Endothelial cell of umbilical vein (primary cell): ENCODE results near the gene PRKACG. TPM values are rescaled to one million over a fixed set of nuclear protein-coding genes. Genes with fewer than 3 reads are reported as not detected.

Source experiments
- BruUV-seq: library from RNA; stranded (reverse); fragments of 400-500 nt; replicated peaks from 2 replicates; lab custom pipeline; 2021; lab: Mats Ljungman, UMichigan
- CTCF ChIA-PET: fragments of 300-600, 350-600 bp; sonication (Branson Sonifier 250); formaldehyde crosslinking; loops from one replicate; lab custom pipeline; 2021; ENCODE audit warnings: antibody characterized with exemption, inconsistent platforms; lab: Charles Lee
- POLR2A ChIA-PET: fragments of 300-600, 350-600 bp; sonication (Branson Sonifier 250); formaldehyde crosslinking; loops from one replicate; lab custom pipeline; 2021; ENCODE audit warnings: antibody characterized with exemption, inconsistent platforms; lab: Charles Lee
- DNase-seq: peaks from one replicate; pipeline ENCODE4 v3.0.0-alpha.2; 2011; ENCODE audit warnings: low read depth, low spot score
- FAIRE-seq: peaks from 2 replicates; lab custom pipeline; 2011; peaks lifted over from hg19 to GRCh38; lab: Jason Lieb, UNC
- H2AFZ ChIP-seq: 2 replicates; pipeline ENCODE4 v1.6.0; 2012; ENCODE audit warnings: low read depth, low read length, control low read depth, inconsistent platforms
- H3K27ac ChIP-seq: 2 replicates; pipeline ENCODE4 v1.5.1; 2011; ENCODE audit warnings: low read depth, mild to moderate bottlenecking, control low read depth, low read length, moderate library complexity; ENCODE audit not compliant: insufficient read depth
- H3K27me3 ChIP-seq, 2 experiments: 2 replicates each; pipeline versions ENCODE4 v1.6.0 to v1.6.1; 2011; ENCODE audit warnings: low read length in 2 of 2, mixed read lengths in 1 of 2; ENCODE audit not compliant: control insufficient read depth in 2 of 2, insufficient read depth in 2 of 2
- H3K36me3 ChIP-seq, 2 experiments: 2 replicates in 1 of 2; 3 replicates in 1 of 2; pipeline ENCODE4 v1.5.1; 2011; ENCODE audit warnings: low read length in 2 of 2, mild to moderate bottlenecking in 1 of 2, moderate library complexity in 1 of 2; ENCODE audit not compliant: control insufficient read depth in 2 of 2, insufficient read depth in 2 of 2; ENCODE audit errors: extremely low read depth in 1 of 2
- H3K4me1 ChIP-seq: 3 replicates; pipeline ENCODE4 v1.5.1; 2011; ENCODE audit warnings: mild to moderate bottlenecking, low read length; ENCODE audit not compliant: control insufficient read depth, insufficient read depth; ENCODE audit errors: extremely low read depth
- H3K4me2 ChIP-seq: 2 replicates; pipeline ENCODE4 v1.6.1; 2011; ENCODE audit warnings: low read length, control low read depth, mixed read lengths; ENCODE audit not compliant: insufficient read depth
- H3K4me3 ChIP-seq, 3 experiments: fragments of 200-600 bp in 1 of 3; sonication (generic), shearing (Covaris generic) in 1 of 3; replicated peaks in 1 of 3; 2 replicates each; pipeline ENCODE4 v1.5.1; 2011 to 2016; ENCODE audit warnings: control low read depth in 3 of 3, low read length in 3 of 3, mild to moderate bottlenecking in 2 of 3, inconsistent platforms in 1 of 3, low read depth in 1 of 3, moderate library complexity in 1 of 3; ENCODE audit not compliant: insufficient read depth in 1 of 3
- H3K79me2 ChIP-seq: 2 replicates; pipeline ENCODE4 v1.6.0; 2012; ENCODE audit warnings: low read length, inconsistent platforms; ENCODE audit not compliant: control insufficient read depth, insufficient read depth
- H3K9ac ChIP-seq: replicated peaks from 2 replicates; pipeline ENCODE3; 2011; ENCODE audit warnings: low read length, control low read depth; ENCODE audit not compliant: insufficient read depth; ENCODE audit errors: extremely low read depth
- H3K9me1 ChIP-seq: replicated peaks from 3 replicates; pipeline ENCODE4 v1.6.0; 2011; ENCODE audit warnings: mild to moderate bottlenecking, low read length; ENCODE audit not compliant: control insufficient read depth, insufficient read depth; ENCODE audit errors: extremely low read depth
- H3K9me3 ChIP-seq: replicated peaks from 2 replicates; pipeline ENCODE4 v1.5.1; 2012; ENCODE audit warnings: low read length, inconsistent platforms; ENCODE audit not compliant: control insufficient read depth, insufficient read depth
- H4K20me1 ChIP-seq: replicated peaks from 2 replicates; pipeline ENCODE3; 2011; ENCODE audit warnings: mild to moderate bottlenecking, low read length; ENCODE audit not compliant: control insufficient read depth, insufficient read depth; ENCODE audit errors: extremely low read depth
- EZH2 ChIP-seq: IDR thresholded peaks from 2 replicates; pipeline ENCODE4 v1.6.1; 2012; ENCODE audit warnings: borderline replicate concordance, low read depth, mild to moderate bottlenecking, moderate library complexity, low read length, inconsistent platforms; ENCODE audit not compliant: severe bottlenecking
- FOS ChIP-seq: IDR thresholded peaks from 2 replicates; pipeline ENCODE4 v1.6.1; 2011; ENCODE audit warnings: mild to moderate bottlenecking, low read length, moderate library complexity, borderline replicate concordance; ENCODE audit not compliant: insufficient read depth
- GATA2 ChIP-seq: IDR thresholded peaks from 2 replicates; pipeline ENCODE4 v1.7.0; 2011; ENCODE audit warnings: low read depth, mild to moderate bottlenecking, moderate library complexity, mixed read lengths, low read length; ENCODE audit not compliant: insufficient read length, insufficient read depth
- JUN ChIP-seq: IDR thresholded peaks from 2 replicates; pipeline ENCODE4 v1.6.1; 2011; ENCODE audit warnings: borderline replicate concordance, low read depth; ENCODE audit not compliant: insufficient read length, insufficient read depth
- MAX ChIP-seq: IDR thresholded peaks from 2 replicates; pipeline ENCODE4 v1.6.1; 2011; ENCODE audit not compliant: insufficient read depth, insufficient read length
- MYC ChIP-seq: IDR thresholded peaks from one replicate; pipeline ENCODE4 v1.6.1; 2011; ENCODE audit warnings: mild to moderate bottlenecking, low read depth, low read length
- POLR2A ChIP-seq: IDR thresholded peaks from 2 replicates; pipeline ENCODE4 v1.6.1; 2012; ENCODE audit warnings: low read depth, mild to moderate bottlenecking, control low read depth, low read length
- POLR2AphosphoS5 ChIP-seq: IDR thresholded peaks from 2 replicates; pipeline ENCODE4 v1.6.1; 2012; ENCODE audit warnings: low read depth, mild to moderate bottlenecking, control low read depth, low read length, moderate library complexity; ENCODE audit not compliant: insufficient read depth
- dilution Hi-C: fragments of 300-500 bp; cut with MboI; formaldehyde crosslinking; loops from one replicate; pipeline ENCODE4 v1.15.0; 2019; ENCODE audit warnings: low sequenced_read_pairs; ENCODE audit not compliant: extremely low pct_ligation_motif_present
- intact Hi-C: fragments of 100-400 bp; cut with micrococcal nuclease; formaldehyde crosslinking; loops from one replicate; pipeline ENCODE4 v1.10.0; 2022
- polyA plus RNA-seq, 4 experiments: library from polyadenylated mRNA; depleted of rRNA in 3 of 4; stranded (reverse) in 3 of 4; unstranded in 1 of 4; fragments of >200 nt; gene quantifications; 2 replicates each; pipeline versions ENCODE4 v1.2.1 to v1.2.3, GENCODE V29; 2011 to 2012; ENCODE audit warnings: missing spikeins in 1 of 4
- total RNA-seq: library from RNA; stranded (reverse); gene quantifications from 2 replicates; pipeline ENCODE4 v1.2.3, GENCODE V29; 2021
- TF ChIP-seq, protein P1 (sequence below), 2 donors: IDR thresholded peaks; 1 replicate in 1 of 2; 2 replicates in 1 of 2; pipeline ENCODE4 v1.5.1; 2011; ENCODE audit warnings: low read length in 2 of 2, mild to moderate bottlenecking in 2 of 2, moderate library complexity in 2 of 2, control low read depth in 1 of 2, inconsistent platforms in 1 of 2, low read depth in 1 of 2; ENCODE audit not compliant: insufficient read depth in 1 of 2; ENCODE audit errors: extremely low read depth in 1 of 2

Gene PRKACG
- total and polyA plus RNA-seq, 2 donors (not counting 3 experiments of a cell fraction or from before 2014, with no cell fraction given), result not detected

- ChIA-PET POLR2A (no interaction called here), CTCF (interaction anchor here (1.1 kb wide), 1 partner anchor 37 kb away, joined by 3 read pairs; no protein-coding TSS in a partner anchor)
- Histone ChIP-seq H3K9me1 (no peaks in the 10 kb centered on the region), H3K4me3 (no peak overlapping the region), H3K4me1 (peaks cover 12% of the 10 kb centered on the region), H3K27ac (peak overlapping the region; percentile 10), H3K79me2 (no peaks in the 10 kb centered on the region), H3K9me3 (no peaks in the 10 kb centered on the region), H4K20me1 (no peaks in the 10 kb centered on the region), H3K4me2 (no peak overlapping the region), H3K27me3 (no peaks in the 10 kb centered on the region), H3K9ac (no peak overlapping the region), H3K36me3 (no peaks in the 10 kb centered on the region), H2AFZ (no peak overlapping the region)
- dilution Hi-C loops, result no loop called here
- TF ChIP-seq, protein P1, sequence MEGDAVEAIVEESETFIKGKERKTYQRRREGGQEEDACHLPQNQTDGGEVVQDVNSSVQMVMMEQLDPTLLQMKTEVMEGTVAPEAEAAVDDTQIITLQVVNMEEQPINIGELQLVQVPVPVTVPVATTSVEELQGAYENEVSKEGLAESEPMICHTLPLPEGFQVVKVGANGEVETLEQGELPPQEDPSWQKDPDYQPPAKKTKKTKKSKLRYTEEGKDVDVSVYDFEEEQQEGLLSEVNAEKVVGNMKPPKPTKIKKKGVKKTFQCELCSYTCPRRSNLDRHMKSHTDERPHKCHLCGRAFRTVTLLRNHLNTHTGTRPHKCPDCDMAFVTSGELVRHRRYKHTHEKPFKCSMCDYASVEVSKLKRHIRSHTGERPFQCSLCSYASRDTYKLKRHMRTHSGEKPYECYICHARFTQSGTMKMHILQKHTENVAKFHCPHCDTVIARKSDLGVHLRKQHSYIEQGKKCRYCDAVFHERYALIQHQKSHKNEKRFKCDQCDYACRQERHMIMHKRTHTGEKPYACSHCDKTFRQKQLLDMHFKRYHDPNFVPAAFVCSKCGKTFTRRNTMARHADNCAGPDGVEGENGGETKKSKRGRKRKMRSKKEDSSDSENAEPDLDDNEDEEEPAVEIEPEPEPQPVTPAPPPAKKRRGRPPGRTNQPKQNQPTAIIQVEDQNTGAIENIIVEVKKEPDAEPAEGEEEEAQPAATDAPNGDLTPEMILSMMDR (IDR thresholded peaks at IDR 0.05; ENCODE audit: extremely low read depth in 1 of 2, insufficient read depth in 1 of 2, low read depth in 1 of 2, low read length in 2 of 2), result no peak
- peak; percentile 56 for TF ChIP-seq FOS
- TF ChIP-seq EZH2, result no peak
- no peak for TF ChIP-seq MAX
- TF ChIP-seq POLR2AphosphoS5, result no peak
- TF ChIP-seq GATA2, result peak; percentile 9
- TF ChIP-seq POLR2A, result no peak
- TF ChIP-seq JUN, result peak; percentile 3
- no peak for TF ChIP-seq MYC
- FAIRE-seq (no peak), DNase-seq (peak; percentile 37)
- intact Hi-C loops, result no loop called here
- no TSS peak for BruUV-seq
Measured at GRCh38 chr9:69030851-69031645, 17.1 kb upstream of the PRKACG start.
